CD4-positive, alpha-beta T cell treated with Interleukin-6 at 100 ng/mL for 8 hours (primary cell): Measurements from ENCODE around the gene INTS11.

Source experiments
- DNase-seq: peaks from one replicate; pipeline ENCODE4 v3.0.0-alpha.2; 2020; ENCODE audit warnings: mixed read lengths, low spot score

Gene INTS11

GRCh38 chr1:1285102-1285571 lies 39.3 kb downstream of the INTS11 start:
- DNase-seq = no peak

GRCh38 chr1:1284221-1285101 lies 40.0 kb downstream of the INTS11 start:
- DNase-seq = no peak

- DNase-seq = no peak
Observed at GRCh38 chr1:1283821-1284220, 40.6 kb downstream of the INTS11 start.

- no peak for DNase-seq
Observed at GRCh38 chr1:1282998-1283397, 41.5 kb downstream of the INTS11 start.

- no peak for DNase-seq
Observed at GRCh38 chr1:1281533-1282321, 42.7 kb downstream of the INTS11 start.

GRCh38 chr1:1280782-1281481 lies 43.5 kb downstream of the INTS11 start:
- no peak for DNase-seq

- DNase-seq = no peak
Observed at GRCh38 chr1:1279028-1279427, 45.4 kb downstream of the INTS11 start.

- DNase-seq = no peak
Observed at GRCh38 chr1:1278620-1279019, 45.8 kb downstream of the INTS11 start.

- no peak for DNase-seq
Observed at GRCh38 chr1:1275836-1276235, 48.6 kb downstream of the INTS11 start.

GRCh38 chr1:1274931-1275431 lies 49.5 kb downstream of the INTS11 start:
- DNase-seq = no peak

- no peak for DNase-seq
Observed at GRCh38 chr1:1274299-1274930, 50.0 kb downstream of the INTS11 start.

GRCh38 chr1:1273512-1274298 lies 50.8 kb downstream of the INTS11 start, which contains the start of gene UBE2J2:
Gene UBE2J2, minus strand, starts transcription at chr1:1273854. Its CDS starts 5,862 bp downstream, at chr1:1267992.
- DNase-seq = peak; percentile 93

- DNase-seq = no peak
Observed at GRCh38 chr1:1273209-1273511, 51.3 kb downstream of the INTS11 start.

GRCh38 chr1:1272341-1273208 lies 51.9 kb downstream of the INTS11 start:
- DNase-seq = no peak

- no peak for DNase-seq
Observed at GRCh38 chr1:1270813-1271212, 53.6 kb downstream of the INTS11 start.

GRCh38 chr1:1268284-1268682 lies 56.2 kb downstream of the INTS11 start:
- DNase-seq = no peak

- no peak for DNase-seq
Observed at GRCh38 chr1:1267488-1268283, 56.8 kb downstream of the INTS11 start.

GRCh38 chr1:1264868-1265272 lies 59.6 kb downstream of the INTS11 start:
- no peak for DNase-seq

- DNase-seq = no peak
Observed at GRCh38 chr1:1264026-1264425, 60.4 kb downstream of the INTS11 start.
